ENCODE data around the gene DUOX1.

Gene DUOX1

DNA sequence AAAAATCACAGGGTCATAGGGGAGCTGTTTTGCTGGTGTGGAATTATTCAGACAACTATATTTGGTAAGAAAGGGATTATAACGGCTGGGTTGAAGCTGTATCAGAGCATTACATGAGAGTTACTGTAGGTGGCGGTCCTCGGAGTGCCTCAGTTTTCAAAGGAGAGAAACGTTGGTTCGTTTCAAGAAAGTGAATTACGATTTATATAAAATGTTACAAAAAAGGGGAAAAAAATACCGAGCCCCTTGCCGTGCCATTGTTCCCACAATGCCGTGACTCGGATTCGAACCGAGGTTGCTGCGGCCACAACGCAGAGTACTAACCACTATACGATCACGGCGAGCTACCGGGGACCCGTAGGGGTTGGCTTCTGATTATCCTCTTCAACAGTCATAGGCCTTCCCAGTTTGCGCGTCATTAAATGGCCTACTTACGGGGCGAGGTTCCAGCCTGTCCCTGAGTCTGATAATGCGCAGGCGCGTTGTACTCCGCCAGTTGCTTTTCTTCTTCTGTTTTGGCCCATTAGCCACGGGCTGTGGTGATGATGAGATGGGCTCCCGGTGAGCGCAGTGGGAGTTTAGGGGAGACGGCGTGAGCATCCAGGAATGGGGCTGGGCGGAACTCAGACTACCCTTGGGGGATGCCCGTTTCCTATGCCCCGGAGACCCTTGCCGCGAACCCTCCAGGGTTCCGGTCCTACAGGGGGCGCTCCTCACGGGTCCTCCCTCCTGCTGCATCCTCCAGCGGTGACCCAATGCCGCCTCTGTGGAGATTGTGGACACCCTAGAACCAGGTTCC, 68.7 kb downstream of the DUOX1 start:
- peak; percentile 79 for DNase-seq

DNA sequence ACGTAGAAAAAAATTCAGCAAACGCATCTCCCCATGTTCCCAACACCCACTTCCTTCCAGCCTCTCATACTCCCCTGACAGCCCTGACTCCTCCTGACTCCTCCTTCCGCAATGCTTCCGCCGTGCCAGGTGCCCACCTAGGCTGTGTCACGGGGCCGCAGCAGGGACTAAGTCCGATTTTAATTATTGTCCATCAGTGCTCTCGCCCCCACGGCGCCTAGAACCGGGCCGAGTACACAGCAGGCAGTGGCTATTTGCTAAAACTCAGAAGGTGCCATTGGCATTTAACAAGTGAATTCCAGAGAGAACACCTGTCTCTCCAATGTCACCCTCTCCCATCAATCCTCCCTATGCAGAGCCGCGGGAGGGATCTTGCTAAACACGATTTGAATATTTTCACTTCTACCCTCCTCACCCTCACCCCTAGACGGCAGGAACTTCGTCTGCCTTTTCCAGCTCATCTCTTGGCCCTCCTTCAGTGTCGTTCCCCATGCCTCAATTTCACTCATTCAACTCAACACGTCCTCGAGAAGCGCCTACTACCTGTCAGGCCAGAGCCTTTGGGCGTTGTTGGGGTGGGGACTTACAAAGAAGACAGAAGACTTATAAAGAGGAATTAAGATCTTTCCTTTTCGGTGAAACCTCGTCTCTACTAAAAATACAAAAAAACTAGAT, 69.5 kb downstream of the DUOX1 start:
- peak; percentile 69 for DNase-seq

DNA sequence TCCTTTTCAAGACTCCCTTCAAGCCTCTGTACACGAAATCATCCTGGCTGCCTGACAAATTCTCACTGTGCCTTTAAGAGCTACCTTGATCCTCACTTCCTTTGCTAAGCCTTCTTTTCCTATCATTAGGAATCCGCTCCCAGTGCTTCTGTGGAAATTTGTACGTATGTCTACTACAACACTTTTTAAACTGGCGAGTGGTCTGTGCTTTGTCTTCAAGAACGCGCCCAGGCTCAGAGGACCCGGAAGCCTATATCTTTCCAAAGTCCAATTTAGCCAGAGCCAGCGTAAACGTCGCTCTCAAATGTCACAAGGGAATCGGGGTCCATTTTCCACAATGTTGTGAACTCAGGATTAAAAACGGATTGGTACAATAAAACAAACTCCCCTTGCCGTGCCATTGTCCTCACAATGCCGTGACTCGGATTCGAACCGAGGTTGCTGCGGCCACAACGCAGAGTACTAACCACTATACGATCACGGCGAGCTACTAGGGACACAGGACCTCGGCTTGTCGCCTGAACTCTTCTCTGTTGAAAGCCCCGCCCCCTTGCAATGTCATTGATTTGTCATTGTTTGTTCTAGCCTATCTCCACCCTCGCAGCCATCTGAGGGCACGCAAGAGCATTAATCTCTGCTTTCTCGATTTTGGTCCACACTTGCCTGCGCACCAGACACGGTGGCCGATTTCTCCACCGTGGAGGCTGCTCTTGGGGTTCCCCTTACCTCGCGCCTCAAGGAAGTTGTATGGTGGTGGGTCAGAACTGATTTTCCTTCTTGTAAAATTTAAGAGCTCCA, 70.4 kb downstream of the DUOX1 start:
- peak; percentile 86 for DNase-seq

DNA sequence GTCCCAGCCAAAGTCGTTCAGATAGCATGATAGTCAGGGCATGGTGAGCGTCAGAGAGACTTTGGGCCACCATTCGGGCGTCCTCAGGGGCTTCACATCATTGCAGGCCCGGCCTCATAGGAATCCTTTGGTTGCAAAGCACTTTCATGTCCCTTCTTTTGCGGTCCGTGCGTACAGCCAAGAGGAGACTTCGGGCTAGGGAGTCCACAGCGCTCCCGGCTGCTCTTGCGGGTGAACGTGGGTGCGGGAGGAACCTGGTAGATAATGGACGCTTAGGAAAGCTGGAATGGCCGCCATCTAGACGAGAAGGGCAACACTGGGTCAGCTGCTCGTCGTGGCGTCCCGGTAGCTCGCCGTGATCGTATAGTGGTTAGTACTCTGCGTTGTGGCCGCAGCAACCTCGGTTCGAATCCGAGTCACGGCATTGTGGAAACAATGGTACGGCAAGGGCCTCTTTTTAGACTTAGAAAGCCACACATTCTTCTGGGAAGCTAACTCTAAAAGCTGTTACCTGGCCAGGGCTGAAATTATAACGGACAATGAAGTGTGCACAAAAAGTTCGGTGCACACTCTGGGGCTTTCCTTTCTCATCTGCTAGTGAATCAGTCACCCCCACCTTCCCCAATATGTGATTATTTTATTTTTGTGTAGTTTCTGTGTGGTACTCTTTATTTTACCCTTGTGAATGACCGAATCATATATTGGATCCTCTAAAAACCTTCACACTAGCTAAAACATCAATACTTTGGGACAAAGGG, 71.2 kb downstream of the DUOX1 start:
- DNase-seq: peak; percentile 71

DNA sequence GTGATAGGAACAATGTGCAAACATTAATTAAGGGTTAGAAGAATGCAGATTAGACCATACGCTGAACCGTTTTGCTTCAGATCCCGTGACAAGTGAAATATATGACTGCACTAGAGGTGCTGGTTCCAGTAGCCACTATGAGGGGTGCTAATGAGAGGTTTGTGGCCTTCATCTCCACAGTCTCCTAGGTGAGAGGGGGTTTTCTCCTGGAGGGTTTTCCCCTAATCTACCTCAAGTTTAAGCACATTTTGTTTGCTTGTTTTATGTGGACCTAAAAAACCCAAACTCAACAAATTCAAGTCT, 71.7 kb downstream of the DUOX1 start:
- no peak for DNase-seq

DNA sequence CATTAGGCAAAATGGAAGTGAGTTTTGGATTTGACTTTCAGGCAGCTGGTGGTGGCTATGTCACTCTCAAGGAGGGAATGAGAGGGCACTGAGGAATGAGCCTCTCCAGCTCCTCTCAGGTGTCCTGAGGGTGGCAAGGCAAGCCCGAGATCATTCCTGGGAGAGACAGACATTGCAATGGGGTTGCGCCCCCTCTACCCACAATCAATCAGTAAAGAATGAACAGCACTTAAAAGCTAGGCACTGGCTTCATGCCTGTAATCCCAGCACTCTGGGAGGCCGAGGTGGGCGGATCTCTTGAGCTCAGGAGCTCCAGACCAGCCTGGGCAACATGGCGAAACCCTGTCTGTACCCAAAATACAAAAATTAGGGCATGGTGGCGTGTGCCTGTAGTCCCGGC, 72.1 kb downstream of the DUOX1 start:
- DNase-seq: no peak

DNA sequence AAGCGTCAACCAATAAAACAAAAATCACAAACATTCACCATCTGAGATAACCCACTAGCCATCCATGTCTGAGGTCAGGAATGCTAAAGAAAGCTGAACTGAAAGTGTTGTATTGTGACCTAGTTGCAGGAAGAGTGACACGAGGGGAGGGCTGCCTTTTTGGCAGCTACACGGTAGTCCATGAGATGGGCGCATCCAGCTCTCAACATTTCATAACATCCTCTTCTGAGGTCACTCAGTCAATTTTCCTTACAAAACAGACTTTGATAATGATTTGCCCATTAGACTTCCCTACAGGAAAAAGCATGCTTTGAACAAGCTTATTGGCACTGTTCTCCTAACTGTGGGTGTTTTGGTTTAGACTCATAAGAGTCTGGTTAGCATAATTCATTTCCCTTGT, 73.4 kb downstream of the DUOX1 start:
- no peak for DNase-seq

DNA sequence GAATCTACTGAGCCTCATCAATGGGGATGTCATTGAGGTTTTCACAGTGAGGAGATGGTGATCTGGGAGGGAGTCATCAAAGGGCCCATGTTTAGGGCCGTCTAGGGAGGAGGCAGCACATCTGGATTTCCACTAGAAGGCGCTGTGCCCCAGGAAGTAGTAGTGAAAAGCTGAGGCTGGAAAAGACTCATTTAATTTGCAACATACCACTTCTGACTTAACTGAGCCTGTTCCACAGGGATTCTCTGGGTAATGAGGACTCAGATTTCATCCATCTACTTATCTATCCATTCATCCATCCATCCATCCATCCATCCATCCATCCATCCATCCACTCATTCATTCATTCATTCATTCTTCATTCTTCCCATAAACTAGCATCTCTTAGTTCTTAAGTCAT, 75.4 kb downstream of the DUOX1 start:
- peak; percentile 51 for DNase-seq

DNA sequence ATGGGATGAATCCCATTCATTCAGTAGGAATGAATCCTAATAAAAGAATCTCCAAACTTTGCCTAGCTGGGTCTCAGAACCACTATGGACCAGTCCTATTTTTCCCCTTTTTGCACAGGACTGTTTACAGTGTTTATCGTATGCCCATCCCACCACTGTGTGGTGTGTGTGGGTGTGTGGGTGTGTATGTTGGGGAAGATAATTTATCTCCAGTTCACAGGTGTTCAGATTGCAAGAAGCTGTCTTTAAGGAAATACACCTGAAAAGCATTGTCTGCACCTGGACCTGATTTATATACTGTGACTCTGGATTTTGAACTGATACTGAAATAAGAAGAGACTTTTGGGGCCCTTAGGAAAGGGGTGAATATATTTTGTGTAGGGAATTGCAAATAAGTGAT, 82.7 kb downstream of the DUOX1 start:
- no peak for DNase-seq

Measured in NCI-H510A treated with DMSO at 0.1 percent for 48 hours (cell line).